SK-N-MC (cell line): ENCODE results near the gene MARCHF7.
A peak's percentile ranks its signal among the peaks of the same experiment; 100 is the strongest.
"Not testable (repeated sequence)": the region's sequence is repeated elsewhere in the genome, so short reads cannot be mapped to it uniquely, and the experiment has no call there.

Experiments
- DNase-seq: peaks from one replicate; pipeline ENCODE4 v3.0.0-alpha.2; 2011; ENCODE audit warnings: low read depth, low spot score
- H3K27ac ChIP-seq: fragments of 200-600 bp; sonication (generic); 2 replicates; pipeline ENCODE4 v1.5.1; 2016; ENCODE audit warnings: mixed run types
- H3K36me3 ChIP-seq: fragments of 200-600 bp; sonication (generic); 2 replicates; pipeline ENCODE4 v1.6.1; 2017; ENCODE audit warnings: antibody characterized with exemption, low read length, mixed read lengths; ENCODE audit not compliant: insufficient read depth
- H3K4me3 ChIP-seq: fragments of 200-600 bp; sonication (generic); 2 replicates; pipeline ENCODE4 v1.5.1; 2016
- H3K9ac ChIP-seq: fragments of 200-600 bp; sonication (generic); 2 replicates; pipeline ENCODE4 v1.8.0; 2017; ENCODE audit warnings: mixed run types, mixed read lengths; ENCODE audit not compliant: insufficient read length
- H3K9me3 ChIP-seq: fragments of 200-600 bp; sonication (generic); 2 replicates; pipeline ENCODE4 v1.6.1; 2017; ENCODE audit warnings: low read depth, mild to moderate bottlenecking, antibody characterized with exemption, low read length, moderate library complexity, mixed read lengths
- EZH2 ChIP-seq: fragments of 200-600 bp; sonication (generic); IDR thresholded peaks from one replicate; pipeline ENCODE4 v1.6.1; 2017; ENCODE audit warnings: antibody characterized with exemption
- FOXP2 ChIP-seq: optimal IDR thresholded peaks from 2 replicates; pipeline ENCODE3; 2011; ENCODE audit warnings: mild to moderate bottlenecking, moderate library complexity; ENCODE audit not compliant: insufficient read depth; ENCODE audit errors: extremely low read length, control extremely low read depth
- POLR2AphosphoS5 ChIP-seq: IDR thresholded peaks from 2 replicates; pipeline ENCODE4 v1.6.1; 2012; ENCODE audit warnings: mild to moderate bottlenecking, low read depth, low read length, borderline replicate concordance

Gene MARCHF7

GRCh38 chr2:159714247-159714930 is 2.1 kb downstream of the MARCHF7 start:
- no peak for TF ChIP-seq POLR2AphosphoS5
- TF ChIP-seq EZH2: no peak
- TF ChIP-seq FOXP2: no peak
- no peak for DNase-seq
- H3K27ac ChIP-seq: no peak overlapping the region
- peak overlapping the region; percentile 84 for H3K4me3 ChIP-seq
- peak overlapping the region; percentile 91 for H3K9ac ChIP-seq
- peaks cover 56% of the 10 kb centered on the region for H3K36me3 ChIP-seq
- no peaks in the 10 kb centered on the region; the same call in 1 of the 2 replicates for H3K9me3 ChIP-seq

- no peak for TF ChIP-seq FOXP2
- no peak for TF ChIP-seq EZH2
- DNase-seq: no peak
- Histone ChIP-seq H3K9me3 (peaks cover 6% of the 10 kb centered on the region; the same call in 1 of the 2 replicates), H3K36me3 (peaks cover 67% of the 10 kb centered on the region), H3K9ac (no peak overlapping the region), H3K4me3 (no peak overlapping the region), H3K27ac (no peak overlapping the region)
Measured at GRCh38 chr2:159715451-159715850, 3.1 kb downstream of the MARCHF7 start.

- not testable (repeated sequence) for DNase-seq, H3K4me3 ChIP-seq, H3K27ac ChIP-seq, H3K9me3 ChIP-seq, H3K9ac ChIP-seq
- H3K36me3 ChIP-seq: peaks cover 76% of the 10 kb centered on the region
Measured at GRCh38 chr2:159716409-159716808, 4.1 kb downstream of the MARCHF7 start.

- DNase-seq: no peak
- Histone ChIP-seq H3K9ac (no peak overlapping the region), H3K9me3 (peaks cover 8% of the 10 kb centered on the region; the same call in 1 of the 2 replicates), H3K27ac (no peak overlapping the region), H3K36me3 (peaks cover 81% of the 10 kb centered on the region), H3K4me3 (no peak overlapping the region)
- TF ChIP-seq FOXP2 (no peak), EZH2 (no peak), POLR2AphosphoS5 (no peak)
Measured at GRCh38 chr2:159716857-159717256, 4.6 kb downstream of the MARCHF7 start.

GRCh38 chr2:159720676-159721075 is 8.4 kb downstream of the MARCHF7 start:
- no peak for DNase-seq
- peaks cover 96% of the 10 kb centered on the region for H3K36me3 ChIP-seq
- no peak for TF ChIP-seq FOXP2
- no peak for TF ChIP-seq POLR2AphosphoS5
- TF ChIP-seq EZH2: no peak
- H3K27ac ChIP-seq: no peak overlapping the region
- H3K9ac ChIP-seq: no peak overlapping the region
- H3K4me3 ChIP-seq: no peak overlapping the region
- peaks cover 14% of the 10 kb centered on the region; the same call in 1 of the 2 replicates for H3K9me3 ChIP-seq

- DNase-seq: no peak
- Histone ChIP-seq H3K27ac (peak overlapping the region; percentile 56), H3K36me3 (peaks cover 96% of the 10 kb centered on the region), H3K4me3 (no peak overlapping the region), H3K9ac (no peak overlapping the region), H3K9me3 (peaks cover 14% of the 10 kb centered on the region; the same call in 1 of the 2 replicates)
- TF ChIP-seq EZH2 (no peak), POLR2AphosphoS5 (no peak), FOXP2 (no peak)
Measured at GRCh38 chr2:159722580-159722979, 10.3 kb downstream of the MARCHF7 start.

GRCh38 chr2:159724795-159725572 is 12.7 kb downstream of the MARCHF7 start:
- H3K36me3 ChIP-seq: peaks cover 96% of the 10 kb centered on the region
- not testable (repeated sequence) for DNase-seq, H3K9me3 ChIP-seq

GRCh38 chr2:159725713-159726112 is 13.4 kb downstream of the MARCHF7 start:
- Histone ChIP-seq H3K4me3 (no peak overlapping the region), H3K9me3 (peaks cover 6% of the 10 kb centered on the region; the same call in 1 of the 2 replicates), H3K36me3 (peaks cover 96% of the 10 kb centered on the region), H3K27ac (no peak overlapping the region), H3K9ac (no peak overlapping the region)
- no peak for DNase-seq
- no peak for TF ChIP-seq EZH2

More at GRCh38 chr2:159724795-159725572, 12.7 kb downstream of the MARCHF7 start:
- not testable (repeated sequence) for H3K4me3 ChIP-seq, H3K27ac ChIP-seq, H3K9ac ChIP-seq

- no peak for TF ChIP-seq POLR2AphosphoS5
- H3K36me3 ChIP-seq: peaks cover 93% of the 10 kb centered on the region
- DNase-seq: no peak
Measured at GRCh38 chr2:159728629-159729028, 16.3 kb downstream of the MARCHF7 start.

More at GRCh38 chr2:159728629-159729028, 16.3 kb downstream of the MARCHF7 start:
- Histone ChIP-seq H3K4me3 (no peak overlapping the region), H3K9ac (no peak overlapping the region), H3K9me3 (no peaks in the 10 kb centered on the region), H3K27ac (no peak overlapping the region)
